ENCODE data around the gene SHISA6. TPM values are rescaled to one million over a fixed set of nuclear protein-coding genes. Genes with fewer than 3 reads are reported as not detected.

The SHISA6 gene
- total RNA-seq, 2 donors from 2014 or later, result under 0.01 to 0.52 TPM

- intact Hi-C loops (cut with DNase I), result no loop called here
- Histone ChIP-seq H3K9me3 (no peaks in the 10 kb centered on the region), H3K27me3 (no peaks in the 10 kb centered on the region), H3K36me3 (replicated peaks in 1 of 2; ENCODE audit: insufficient read depth in 1 of 2, low read depth in 2 of 2) (no peaks in the 10 kb centered on the region), H3K27ac (no peak overlapping the region), H3K4me3 (no peak overlapping the region), H3K4me1 (no peaks in the 10 kb centered on the region)
- no peak for TF ChIP-seq POLR2A (IDR thresholded peaks at IDR 0.05)
- TF ChIP-seq CTCF (IDR thresholded peaks at IDR 0.05), result no peak
- DNase-seq (no peak), ATAC-seq (no peak)
- WGBS, 2 donors, result 78 to 93% methylated on average over 3 of the region's 3 CpGs
Observed at GRCh38 chr17:11578998-11579397, 338.0 kb downstream of the SHISA6 start.

- ATAC-seq, result no peak
- TF ChIP-seq CTCF (IDR thresholded peaks at IDR 0.05) (no peak), POLR2A (IDR thresholded peaks at IDR 0.05) (no peak)
- DNase-seq, result no peak
- intact Hi-C loops (cut with DNase I), result no loop called here
- Histone ChIP-seq H3K4me3 (no peak overlapping the region), H3K9me3 (no peaks in the 10 kb centered on the region), H3K27ac (no peak overlapping the region), H3K36me3 (replicated peaks in 1 of 2; ENCODE audit: insufficient read depth in 1 of 2, low read depth in 2 of 2) (no peaks in the 10 kb centered on the region), H3K4me1 (no peaks in the 10 kb centered on the region), H3K27me3 (no peaks in the 10 kb centered on the region)
- WGBS, 2 donors, result 89 to 93% methylated on average over 3 of the region's 3 CpGs
Observed at GRCh38 chr17:11580677-11581076, 339.7 kb downstream of the SHISA6 start.

- no peak for ATAC-seq
- no peak for DNase-seq
- no peaks in the 10 kb centered on the region for H3K9me3 ChIP-seq
- no peaks in the 10 kb centered on the region for H3K4me1 ChIP-seq
- intact Hi-C loops (cut with DNase I), result no loop called here
- no peak overlapping the region for H3K4me3 ChIP-seq
- H3K27ac ChIP-seq, result no peak overlapping the region
- no peak for TF ChIP-seq POLR2A (IDR thresholded peaks at IDR 0.05)
- no peak for TF ChIP-seq CTCF (IDR thresholded peaks at IDR 0.05)
- no peaks in the 10 kb centered on the region for H3K27me3 ChIP-seq
- no peaks in the 10 kb centered on the region for H3K36me3 ChIP-seq (replicated peaks in 1 of 2; ENCODE audit: insufficient read depth in 1 of 2, low read depth in 2 of 2)
- 88 to 98% methylated on average over 5 of the region's 5 CpGs for WGBS, 2 donors
Observed at GRCh38 chr17:11582217-11582616, 341.2 kb downstream of the SHISA6 start.

GRCh38 chr17:11583306-11583992 lies 342.4 kb downstream of the SHISA6 start:
- Histone ChIP-seq H3K4me3 (no peak overlapping the region), H3K27ac (no peak overlapping the region), H3K4me1 (no peaks in the 10 kb centered on the region), H3K9me3 (no peaks in the 10 kb centered on the region), H3K27me3 (no peaks in the 10 kb centered on the region), H3K36me3 (replicated peaks in 1 of 2; ENCODE audit: insufficient read depth in 1 of 2, low read depth in 2 of 2) (no peaks in the 10 kb centered on the region)
- TF ChIP-seq CTCF (IDR thresholded peaks at IDR 0.05) (no peak), POLR2A (IDR thresholded peaks at IDR 0.05) (no peak)
- WGBS, 2 donors, result 76 to 92% methylated on average over 2 to 8 of the region's 9 CpGs
- no peak for ATAC-seq
- intact Hi-C loops (cut with DNase I), result no loop called here
- DNase-seq, result no peak

- no peaks in the 10 kb centered on the region for H3K36me3 ChIP-seq (replicated peaks in 1 of 2; ENCODE audit: insufficient read depth in 1 of 2, low read depth in 2 of 2)
- intact Hi-C loops (cut with DNase I), result no loop called here
- peak overlapping the region in 3 of 4 donors; percentile 26 to 48 (median 40) for H3K27ac ChIP-seq
- TF ChIP-seq CTCF (IDR thresholded peaks at IDR 0.05) (no peak), POLR2A (IDR thresholded peaks at IDR 0.05) (no peak)
- H3K4me1 ChIP-seq, result peaks cover 26% of the 10 kb centered on the region
- DNase-seq (peak; percentile 63 to 86 (median 78)), ATAC-seq (peak; percentile 95)
- H3K9me3 ChIP-seq, result no peaks in the 10 kb centered on the region
- no peak overlapping the region for H3K4me3 ChIP-seq
- no peaks in the 10 kb centered on the region for H3K27me3 ChIP-seq
- 7 to 29% methylated on average over 3 of the region's 3 CpGs for WGBS, 2 donors
Observed at GRCh38 chr17:11589716-11590115, 348.7 kb downstream of the SHISA6 start.
